Gastroesophageal sphincter (tissue), 4 donors: ENCODE measurements around the gene VENTX. TPM values are rescaled to one million over a fixed set of nuclear protein-coding genes. Genes with fewer than 3 reads are reported as not detected.
"Not testable (repeated sequence)": the region's sequence is repeated elsewhere in the genome, so short reads cannot be mapped to it uniquely, and the experiment has no call there.

ENCODE experiments used
- ATAC-seq: fragments of 150-250 bp; one replicate; pipeline ENCODE4 v1.9.1; 2016; ENCODE audit warnings: mild to moderate bottlenecking, moderate library complexity
- H3K27ac ChIP-seq, 4 donors: fragments of 200-600 bp; sonication (generic) in 3 of 4; 1 replicate in 3 of 4; 2 replicates in 1 of 4; pipeline ENCODE4 v1.5.1; 2016 to 2019
- H3K27me3 ChIP-seq: fragments of 200-600 bp; sonication (generic); one replicate; pipeline ENCODE4 v1.5.1; 2019
- H3K36me3 ChIP-seq, 2 donors: fragments of 200-600 bp; sonication (generic); one replicate each; pipeline ENCODE4 v1.5.1; 2019; ENCODE audit warnings: control low read depth in 1 of 2
- H3K4me1 ChIP-seq, 3 donors: fragments of 200-600 bp; sonication (generic); 1 replicate in 2 of 3; 2 replicates in 1 of 3; pipeline ENCODE4 v1.5.1; 2016 to 2019; ENCODE audit warnings: control low read depth in 2 of 3
- H3K4me3 ChIP-seq, 2 donors: fragments of 200-600 bp; sonication (generic); one replicate each; pipeline ENCODE4 v1.5.1; 2019; ENCODE audit warnings: mild to moderate bottlenecking in 1 of 2, moderate library complexity in 1 of 2
- H3K9me3 ChIP-seq, 3 donors: fragments of 200-600 bp; sonication (generic); one replicate each; pipeline ENCODE4 v1.5.1; 2017 to 2019; ENCODE audit warnings: control low read depth in 2 of 3
- EP300 ChIP-seq: sonication (generic); formaldehyde crosslinking; IDR thresholded peaks from one replicate; pipeline ENCODE4 v1.6.1; 2017; ENCODE audit warnings: antibody characterized with exemption, mild to moderate bottlenecking
- POLR2A ChIP-seq, 2 donors: fragments of 450-650 bp; IDR thresholded peaks; one replicate each; pipeline ENCODE4 v1.6.1; 2017; ENCODE audit warnings: antibody characterized with exemption in 2 of 2, mild to moderate bottlenecking in 2 of 2, moderate library complexity in 1 of 2
- POLR2AphosphoS5 ChIP-seq: sonication (generic); formaldehyde crosslinking; IDR thresholded peaks from one replicate; pipeline ENCODE4 v1.6.1; 2017; ENCODE audit warnings: antibody characterized with exemption
- WGBS, 2 donors: methylation state at CpG; one replicate each; pipeline ENCODE4 v1.1.5; 2018; ENCODE audit warnings: low coverage in 1 of 2; 5-methylcytosine and 5-hydroxymethylcytosine counted together
- total RNA-seq, 4 donors: library from RNA; depleted of rRNA; stranded (reverse); fragments of >200 nt; gene quantifications; one replicate each; pipeline ENCODE4 v1.1.0, GENCODE V29; 2016
- TF ChIP-seq, protein P1 (sequence below), 4 experiments: fragments of 200-600 bp in 2 of 4; fragments of 450-650 bp in 2 of 4; sonication (generic) in 1 of 4; IDR thresholded peaks; one replicate each; pipeline ENCODE4 v1.5.1; 2017 to 2019; ENCODE audit warnings: antibody characterized with exemption in 4 of 4, mild to moderate bottlenecking in 2 of 4, moderate library complexity in 2 of 4

Gene VENTX
- total RNA-seq, 4 donors from 2014 or later, result 0.66 to 2.3 (median 1.4) TPM

DNA sequence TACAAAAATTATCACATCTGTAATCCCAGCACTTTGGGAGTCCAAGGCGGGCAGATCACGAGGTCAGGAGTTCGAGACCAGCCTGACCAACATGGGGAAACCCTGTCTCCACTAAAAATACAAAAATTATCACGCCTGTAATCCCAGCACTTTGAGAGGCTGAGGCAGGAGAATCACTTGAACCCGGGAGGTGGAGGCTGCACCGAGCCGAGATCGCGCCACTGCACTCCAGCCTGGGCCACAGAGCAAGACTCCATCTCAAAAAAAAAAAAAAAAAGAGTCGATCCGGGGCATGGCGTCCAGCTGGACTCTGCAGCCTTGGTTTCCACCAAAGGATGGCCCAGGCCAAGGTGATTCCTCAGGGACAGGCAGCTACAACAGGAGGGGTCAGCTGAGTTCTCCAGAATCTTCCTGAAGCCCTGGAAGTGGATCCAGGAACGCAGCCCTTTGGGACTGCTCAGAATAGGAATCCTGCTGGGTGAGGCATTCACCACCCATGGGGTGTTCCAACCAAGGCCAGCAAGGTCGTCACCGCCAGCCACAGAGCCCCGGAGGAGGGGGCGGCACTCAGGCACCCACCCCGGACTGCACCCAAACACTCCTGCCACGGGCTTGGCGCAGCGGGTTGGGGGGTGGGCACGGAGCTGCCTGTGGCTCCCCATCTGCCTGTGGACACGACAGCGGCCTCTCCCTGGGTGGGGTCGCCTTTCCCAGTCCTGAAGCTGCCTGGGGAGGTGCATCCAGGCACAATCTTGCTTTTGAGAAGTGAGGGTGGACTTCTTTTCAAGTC is 19.7 kb upstream of the VENTX start:
- ATAC-seq, result no peak

DNA sequence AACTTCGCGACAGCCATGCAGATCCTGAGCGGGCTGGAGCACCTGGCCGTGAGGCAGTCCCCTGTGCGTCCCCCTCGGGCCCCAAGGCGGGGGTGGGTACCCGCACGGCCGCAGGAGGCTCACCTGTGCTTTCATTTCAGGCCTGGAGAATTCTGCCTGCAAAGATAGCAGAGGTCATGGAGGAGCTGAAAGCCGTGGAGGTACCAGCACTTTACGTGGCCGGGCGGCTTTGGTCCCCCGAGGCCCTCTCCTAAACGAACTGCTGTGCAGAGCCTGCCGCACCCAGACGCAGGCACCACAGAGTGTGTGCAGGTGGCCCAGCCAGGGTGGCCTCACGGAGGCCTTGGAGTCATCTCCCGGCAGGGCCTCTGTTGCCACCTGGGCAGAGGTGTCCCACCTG is 18.8 kb upstream of the VENTX start:
- Histone ChIP-seq H3K36me3 (no peaks in the 10 kb centered on the region), H3K27ac (no peak overlapping the region), H3K9me3 (no peaks in the 10 kb centered on the region), H3K4me1 (no peaks in the 10 kb centered on the region), H3K27me3 (peaks cover 48% of the 10 kb centered on the region), H3K4me3 (no peak overlapping the region)
- TF ChIP-seq POLR2A (IDR thresholded peaks at IDR 0.05) (no peak), POLR2AphosphoS5 (no peak), EP300 (no peak)
- TF ChIP-seq, protein P1, sequence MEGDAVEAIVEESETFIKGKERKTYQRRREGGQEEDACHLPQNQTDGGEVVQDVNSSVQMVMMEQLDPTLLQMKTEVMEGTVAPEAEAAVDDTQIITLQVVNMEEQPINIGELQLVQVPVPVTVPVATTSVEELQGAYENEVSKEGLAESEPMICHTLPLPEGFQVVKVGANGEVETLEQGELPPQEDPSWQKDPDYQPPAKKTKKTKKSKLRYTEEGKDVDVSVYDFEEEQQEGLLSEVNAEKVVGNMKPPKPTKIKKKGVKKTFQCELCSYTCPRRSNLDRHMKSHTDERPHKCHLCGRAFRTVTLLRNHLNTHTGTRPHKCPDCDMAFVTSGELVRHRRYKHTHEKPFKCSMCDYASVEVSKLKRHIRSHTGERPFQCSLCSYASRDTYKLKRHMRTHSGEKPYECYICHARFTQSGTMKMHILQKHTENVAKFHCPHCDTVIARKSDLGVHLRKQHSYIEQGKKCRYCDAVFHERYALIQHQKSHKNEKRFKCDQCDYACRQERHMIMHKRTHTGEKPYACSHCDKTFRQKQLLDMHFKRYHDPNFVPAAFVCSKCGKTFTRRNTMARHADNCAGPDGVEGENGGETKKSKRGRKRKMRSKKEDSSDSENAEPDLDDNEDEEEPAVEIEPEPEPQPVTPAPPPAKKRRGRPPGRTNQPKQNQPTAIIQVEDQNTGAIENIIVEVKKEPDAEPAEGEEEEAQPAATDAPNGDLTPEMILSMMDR (IDR thresholded peaks at IDR 0.05), result no peak
- 73% methylated on average over 3 of the region's 20 CpGs; no CpG with 5 or more reads in 1 of the 2 donors for WGBS, 2 donors
- no peak for ATAC-seq

More for the DNA sequence above, 19.7 kb upstream of the VENTX start:
- no peaks in the 10 kb centered on the region for H3K9me3 ChIP-seq
- peaks cover 54% of the 10 kb centered on the region for H3K27me3 ChIP-seq
- TF ChIP-seq, protein P1 (IDR thresholded peaks at IDR 0.05), result no peak
- TF ChIP-seq POLR2A (IDR thresholded peaks at IDR 0.05) (no peak), EP300 (no peak), POLR2AphosphoS5 (no peak)
- no peaks in the 10 kb centered on the region for H3K4me1 ChIP-seq
- H3K27ac ChIP-seq, result no peak overlapping the region
- no peak overlapping the region for H3K4me3 ChIP-seq
- WGBS, 2 donors, result 87 to 90% methylated on average over 2 to 17 of the region's 25 CpGs
- no peaks in the 10 kb centered on the region for H3K36me3 ChIP-seq

DNA sequence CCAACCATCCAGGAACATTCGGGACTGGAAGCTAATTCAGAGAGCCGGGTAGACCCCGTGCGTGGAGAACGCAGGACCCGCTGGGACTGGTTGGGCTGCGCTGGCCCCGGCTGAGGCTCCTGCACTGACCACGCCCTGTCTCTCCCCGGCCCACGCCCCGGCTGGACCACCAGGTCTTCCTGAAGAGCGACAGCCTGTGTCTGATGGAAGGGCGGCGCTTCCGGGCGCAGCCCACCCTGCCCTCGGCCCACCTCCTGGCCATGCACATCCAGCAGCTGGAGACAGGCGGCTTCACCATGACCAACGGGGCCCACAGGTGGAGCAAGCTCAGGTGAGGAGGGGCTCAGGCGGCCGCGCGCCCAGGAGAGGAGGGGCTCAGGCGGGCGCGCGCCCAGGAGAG is 17.9 kb upstream of the VENTX start:
- ATAC-seq, result no peak
- no peak overlapping the region for H3K27ac ChIP-seq
- 0% methylated on average over 1 of the region's 28 CpGs; no CpG with 5 or more reads in 1 of the 2 donors for WGBS, 2 donors
- TF ChIP-seq POLR2A (IDR thresholded peaks at IDR 0.05) (no peak), EP300 (no peak), POLR2AphosphoS5 (no peak)
- TF ChIP-seq, protein P1 (IDR thresholded peaks at IDR 0.05), result no peak
- no peaks in the 10 kb centered on the region for H3K9me3 ChIP-seq
- H3K27me3 ChIP-seq, result peaks cover 39% of the 10 kb centered on the region
- no peaks in the 10 kb centered on the region for H3K4me1 ChIP-seq
- no peak overlapping the region for H3K4me3 ChIP-seq
- H3K36me3 ChIP-seq, result no peaks in the 10 kb centered on the region

DNA sequence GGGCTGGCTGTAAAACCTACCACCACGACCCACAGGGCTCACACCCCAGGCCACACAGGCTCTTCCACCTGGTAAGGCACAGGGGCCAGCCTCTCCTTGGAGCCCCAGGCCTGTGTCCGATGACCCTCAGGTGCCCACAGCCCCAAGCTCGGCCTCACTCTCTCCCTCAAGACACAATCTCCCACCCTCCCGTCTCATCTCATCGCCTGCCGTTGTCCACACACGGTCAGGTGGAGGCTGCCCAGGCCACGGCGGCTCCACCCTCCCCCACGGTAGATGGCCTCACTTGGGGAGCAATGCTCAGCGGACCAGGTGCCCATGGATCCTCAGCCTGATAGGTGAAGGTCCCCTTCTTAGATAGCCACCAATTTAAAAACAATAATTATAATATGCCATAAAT is 16.3 kb upstream of the VENTX start:
- 76% methylated on average over 5 of the region's 11 CpGs; no CpG with 5 or more reads in 1 of the 2 donors for WGBS, 2 donors
- Histone ChIP-seq H3K27ac (no peak overlapping the region), H3K4me3 (no peak overlapping the region), H3K4me1 (no peaks in the 10 kb centered on the region), H3K9me3 (no peaks in the 10 kb centered on the region), H3K36me3 (no peaks in the 10 kb centered on the region), H3K27me3 (peaks cover 42% of the 10 kb centered on the region)
- TF ChIP-seq EP300, result no peak
- no peak for TF ChIP-seq POLR2AphosphoS5
- no peak for TF ChIP-seq POLR2A (IDR thresholded peaks at IDR 0.05)
- TF ChIP-seq, protein P1 (IDR thresholded peaks at IDR 0.05), result no peak
- no peak for ATAC-seq

DNA sequence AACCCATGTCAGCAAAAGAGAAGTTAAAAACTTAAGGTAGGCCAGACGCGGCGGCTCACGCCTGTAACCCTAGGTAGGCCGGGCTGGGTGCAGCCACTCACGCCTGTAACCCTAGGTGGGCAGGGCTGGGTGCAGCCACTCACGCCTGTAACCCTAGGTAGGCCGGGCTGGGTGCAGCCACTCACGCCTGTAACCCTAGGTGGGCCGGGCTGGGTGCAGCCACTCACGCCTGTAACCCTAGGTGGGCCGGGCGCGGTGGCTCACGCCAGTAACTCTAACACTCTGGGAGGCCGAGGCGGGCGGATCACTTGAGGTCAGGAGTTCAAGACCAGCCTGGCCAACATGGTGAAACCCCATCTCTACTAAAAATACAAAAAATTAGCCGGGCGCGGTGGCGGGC is 15.9 kb upstream of the VENTX start:
- ATAC-seq, H3K4me3 ChIP-seq, H3K36me3 ChIP-seq, H3K4me1 ChIP-seq, H3K9me3 ChIP-seq, H3K27ac ChIP-seq: not testable (repeated sequence)
- 40 to 93% methylated on average over 1 to 7 of the region's 22 CpGs for WGBS, 2 donors
- H3K27me3 ChIP-seq, result peaks cover 47% of the 10 kb centered on the region
